ENCODE results near the gene IPO11. TPM values are rescaled to one million over a fixed set of nuclear protein-coding genes. Genes with fewer than 3 reads are reported as not detected.

The IPO11 gene
- total RNA-seq, 1 donor from 2014 or later: 22.4 TPM

- Histone ChIP-seq H3K36me3 (ENCODE audit: control insufficient read depth, insufficient read depth, low read length) (no peaks in the 10 kb centered on the region), H3K27me3 (ENCODE audit: control insufficient read depth, insufficient read depth, low read length) (no peaks in the 10 kb centered on the region), H3K4me3 (ENCODE audit: low read depth, low read length) (no peak overlapping the region)
- FAIRE-seq (no peak), DNase-seq (ENCODE audit: low read depth) (no peak)
- TF ChIP-seq CTCF (IDR thresholded peaks at IDR 0.05; ENCODE audit: insufficient read depth, low read length, severe bottlenecking): no peak
Measured at GRCh38 chr5:62607615-62608014, 195.1 kb downstream of the IPO11 start.

GRCh38 chr5:62608529-62609511 is 196.3 kb downstream of the IPO11 start:
- DNase-seq (ENCODE audit: low read depth) (no peak), FAIRE-seq (peak; percentile 28)
- Histone ChIP-seq H3K36me3 (ENCODE audit: control insufficient read depth, insufficient read depth, low read length) (no peaks in the 10 kb centered on the region), H3K4me3 (ENCODE audit: low read depth, low read length) (no peak overlapping the region), H3K27me3 (ENCODE audit: control insufficient read depth, insufficient read depth, low read length) (no peaks in the 10 kb centered on the region)
- TF ChIP-seq CTCF (IDR thresholded peaks at IDR 0.05; ENCODE audit: insufficient read depth, low read length, severe bottlenecking): no peak

- no peak for TF ChIP-seq CTCF (IDR thresholded peaks at IDR 0.05; ENCODE audit: insufficient read depth, low read length, severe bottlenecking)
- DNase-seq (ENCODE audit: low read depth) (no peak), FAIRE-seq (peak; percentile 79)
- Histone ChIP-seq H3K36me3 (ENCODE audit: control insufficient read depth, insufficient read depth, low read length) (no peaks in the 10 kb centered on the region), H3K27me3 (ENCODE audit: control insufficient read depth, insufficient read depth, low read length) (no peaks in the 10 kb centered on the region), H3K4me3 (ENCODE audit: low read depth, low read length) (no peak overlapping the region)
Measured at GRCh38 chr5:62614355-62614754, 201.8 kb downstream of the IPO11 start.

- Histone ChIP-seq H3K36me3 (ENCODE audit: control insufficient read depth, insufficient read depth, low read length) (no peaks in the 10 kb centered on the region), H3K4me3 (ENCODE audit: low read depth, low read length) (no peak overlapping the region), H3K27me3 (ENCODE audit: control insufficient read depth, insufficient read depth, low read length) (no peaks in the 10 kb centered on the region)
- FAIRE-seq: no peak
- no peak for TF ChIP-seq CTCF (IDR thresholded peaks at IDR 0.05; ENCODE audit: insufficient read depth, low read length, severe bottlenecking)
- DNase-seq (ENCODE audit: low read depth): no peak
Measured at GRCh38 chr5:62616615-62617277, 204.2 kb downstream of the IPO11 start.

- Histone ChIP-seq H3K4me3 (ENCODE audit: low read depth, low read length) (no peak overlapping the region), H3K36me3 (ENCODE audit: control insufficient read depth, insufficient read depth, low read length) (no peaks in the 10 kb centered on the region), H3K27me3 (ENCODE audit: control insufficient read depth, insufficient read depth, low read length) (no peaks in the 10 kb centered on the region)
- no peak for TF ChIP-seq CTCF (IDR thresholded peaks at IDR 0.05; ENCODE audit: insufficient read depth, low read length, severe bottlenecking)
- DNase-seq (ENCODE audit: low read depth) (no peak), FAIRE-seq (no peak)
Measured at GRCh38 chr5:62617943-62618342, 205.4 kb downstream of the IPO11 start.

Measured in bronchial epithelial cell (primary cell).